GM18907 (cell line): Measurements from ENCODE around the gene ZNF219.

Experiments
- ATAC-seq: cut with Tn5 transposase; IDR thresholded peaks from one replicate; pipeline ENCODE4 v1.9.1; 2021; ENCODE audit warnings: mild to moderate bottlenecking, moderate library complexity; ENCODE audit not compliant: unreplicated experiment

ZNF219 gene

GRCh38 chr14:21098076-21098891 lies at the start of gene ZNF219:
Gene ZNF219, minus strand, starts transcription at chr14:21098655. Its CDS starts 5,064 bp downstream, at chr14:21093591.
- ATAC-seq = no peak

DNA sequence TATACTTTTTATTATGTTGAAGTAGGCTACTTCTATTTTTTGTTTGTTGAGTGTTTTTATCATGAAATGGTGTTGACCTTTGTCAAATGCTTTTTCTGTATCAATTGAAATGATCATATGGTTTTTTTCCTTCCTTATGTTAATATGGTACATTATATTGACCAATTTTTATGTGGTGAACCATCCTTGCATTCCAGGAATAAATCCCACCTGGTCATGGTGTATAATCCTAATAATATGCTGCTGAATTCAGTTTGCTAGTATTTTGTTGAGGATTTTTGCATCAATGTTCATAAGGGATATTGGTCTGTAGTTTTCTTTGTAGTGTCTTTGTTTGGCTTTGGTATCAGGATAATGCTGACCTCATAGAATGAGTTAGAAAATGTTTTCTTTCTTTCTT lies 47.0 kb upstream of the ZNF219 start:
- no peak for ATAC-seq

GRCh38 chr14:21142357-21142756 lies 43.9 kb upstream of the ZNF219 start:
- ATAC-seq = no peak

GRCh38 chr14:21136024-21136423 lies 37.6 kb upstream of the ZNF219 start:
- no peak for ATAC-seq

- ATAC-seq = no peak
These were observed 35.4 kb upstream of the ZNF219 start for GRCh38 chr14:21133901-21134300.

DNA sequence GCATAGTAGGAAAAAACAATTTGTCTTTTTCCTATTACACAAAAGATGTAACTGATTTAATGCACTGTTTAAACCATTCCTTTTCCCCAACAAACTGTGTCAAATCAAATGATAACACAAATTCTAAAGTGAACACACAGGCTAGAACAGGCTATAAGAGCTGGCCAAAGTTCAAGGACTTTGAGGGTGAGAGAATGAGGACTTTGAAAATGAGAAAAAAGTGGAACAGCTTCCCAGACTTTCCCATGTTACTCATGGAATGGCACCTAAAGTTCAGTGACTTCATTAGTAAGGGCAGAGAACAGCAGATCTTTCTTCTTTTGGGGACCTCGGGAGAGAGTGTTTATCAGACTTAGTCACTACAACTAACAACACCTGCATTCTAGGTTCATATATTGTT lies 25.0 kb upstream of the ZNF219 start:
- no peak for ATAC-seq

- ATAC-seq = no peak
These were observed 22.7 kb upstream of the ZNF219 start for GRCh38 chr14:21121122-21121521.

GRCh38 chr14:21120686-21121085 lies 22.2 kb upstream of the ZNF219 start:
- ATAC-seq = no peak

DNA sequence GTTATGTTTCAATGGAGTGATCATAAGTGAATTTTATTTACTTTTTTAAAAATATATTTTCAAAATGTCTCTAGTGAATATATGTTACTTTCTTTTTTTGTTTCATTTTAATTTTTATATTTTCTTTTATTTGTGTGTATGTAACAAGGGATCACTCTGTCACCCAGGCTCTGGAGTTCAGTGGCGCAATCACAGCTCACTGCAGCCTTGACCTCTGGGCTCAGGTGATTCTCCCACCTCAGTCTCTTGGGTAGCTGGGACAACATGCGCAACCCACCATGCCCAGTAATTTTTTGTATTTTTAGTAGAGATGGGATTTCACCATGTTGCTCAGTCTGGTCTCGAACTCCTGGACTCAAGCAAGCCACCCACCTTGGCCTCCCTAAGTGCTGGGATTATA lies 20.5 kb upstream of the ZNF219 start:
- no peak for ATAC-seq

DNA sequence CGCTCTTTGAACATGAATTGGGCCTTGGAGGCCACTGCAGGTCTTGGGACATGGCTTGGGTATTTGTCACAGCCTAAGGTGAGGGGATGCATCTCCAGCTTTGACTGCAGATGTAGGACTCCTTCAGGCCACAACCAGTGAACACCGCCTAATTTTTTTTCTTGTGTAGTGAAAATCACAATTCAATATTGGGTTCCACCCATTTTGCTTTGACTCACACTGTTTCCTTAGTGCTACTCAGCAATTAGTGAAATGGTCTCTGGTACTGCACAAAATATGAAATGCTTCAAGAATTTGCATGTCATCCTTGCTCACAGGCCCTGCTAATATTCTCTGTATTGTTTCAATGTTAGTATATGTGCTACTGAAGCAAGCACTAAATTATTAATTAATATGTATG lies 14.9 kb upstream of the ZNF219 start:
- ATAC-seq = no peak

DNA sequence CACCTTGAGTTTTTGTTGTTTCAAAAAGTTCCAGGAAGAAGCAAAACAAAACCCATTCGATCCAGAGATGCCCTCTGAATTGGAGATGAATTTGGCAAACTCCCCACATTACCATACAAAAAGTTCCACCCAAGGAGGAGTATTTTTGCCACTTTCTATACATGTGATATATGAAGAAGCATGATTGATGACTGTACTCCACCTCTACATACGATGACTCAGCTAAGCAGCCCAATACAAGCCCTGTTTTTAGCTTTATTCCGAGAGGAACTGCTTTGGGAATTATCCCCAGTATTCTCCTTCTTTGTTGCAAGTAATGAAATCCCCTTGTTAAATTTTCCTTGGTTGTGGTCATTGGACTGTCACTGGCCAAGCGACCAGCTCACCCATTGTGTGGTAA lies 13.8 kb upstream of the ZNF219 start:
- no peak for ATAC-seq

DNA sequence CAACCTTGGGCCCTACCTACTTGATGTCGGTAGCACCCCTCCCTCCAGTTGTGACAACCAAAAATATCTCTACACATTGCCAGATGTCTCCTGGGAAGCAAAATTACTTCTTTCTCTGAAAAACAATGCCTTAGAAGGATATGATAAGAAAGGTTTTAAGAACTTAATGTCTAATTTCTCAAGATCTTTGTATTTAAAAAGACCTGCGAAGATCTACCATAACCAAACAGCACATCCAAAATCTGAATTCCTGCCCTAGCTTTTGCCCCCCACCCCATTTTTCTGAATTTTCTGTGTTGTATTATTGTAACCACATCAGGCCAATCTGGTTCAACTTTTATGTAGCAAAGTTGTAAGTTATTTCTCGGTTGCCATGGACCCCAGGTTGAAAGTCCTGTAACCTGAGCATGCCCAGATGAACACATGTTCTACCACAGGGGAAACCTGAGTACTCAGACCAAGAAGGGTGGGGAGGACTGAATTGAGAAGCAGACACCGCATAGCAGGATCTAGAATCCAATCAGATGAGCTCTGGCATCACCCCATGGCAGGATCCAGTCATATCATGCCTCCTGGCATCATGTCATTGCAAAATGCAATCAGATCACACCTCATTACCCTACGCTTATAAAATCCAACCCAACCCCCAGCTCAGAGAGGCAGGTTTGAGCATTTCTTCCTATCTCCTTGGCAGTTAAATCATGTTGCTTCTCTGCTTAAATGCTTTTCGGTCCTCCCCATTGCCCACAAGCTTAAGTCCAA lies 11.1 kb upstream of the ZNF219 start:
- peak; percentile 52 for ATAC-seq

- no peak for ATAC-seq
These were observed 10.3 kb upstream of the ZNF219 start for GRCh38 chr14:21108791-21109190.

DNA sequence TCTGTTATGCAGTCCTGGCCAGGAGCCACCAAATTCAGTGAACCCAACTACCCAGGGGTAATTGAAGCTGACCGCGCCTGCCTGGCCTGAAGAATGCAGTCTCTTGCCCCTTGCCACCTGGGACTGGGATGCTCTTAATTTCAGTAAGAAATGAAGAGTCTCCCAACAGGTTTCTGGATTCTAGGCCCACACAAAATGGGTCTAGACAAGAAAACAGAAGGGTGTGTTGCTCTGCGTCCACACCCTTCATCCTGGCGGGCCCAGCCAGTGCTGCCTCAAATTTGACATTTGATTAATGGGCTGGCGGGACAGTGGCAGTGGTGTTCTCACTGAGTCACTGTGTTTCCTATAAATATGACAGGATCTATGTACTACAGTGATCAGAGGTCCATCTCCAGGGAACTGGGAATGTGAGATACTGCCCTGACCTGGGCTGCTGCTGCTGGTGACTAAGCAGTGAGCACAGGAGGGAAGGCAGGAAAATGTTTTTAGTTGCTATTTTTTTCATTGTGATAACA lies 8.9 kb upstream of the ZNF219 start:
- ATAC-seq = no peak

- no peak for ATAC-seq
These were observed 8.2 kb upstream of the ZNF219 start for GRCh38 chr14:21106498-21107282.

DNA sequence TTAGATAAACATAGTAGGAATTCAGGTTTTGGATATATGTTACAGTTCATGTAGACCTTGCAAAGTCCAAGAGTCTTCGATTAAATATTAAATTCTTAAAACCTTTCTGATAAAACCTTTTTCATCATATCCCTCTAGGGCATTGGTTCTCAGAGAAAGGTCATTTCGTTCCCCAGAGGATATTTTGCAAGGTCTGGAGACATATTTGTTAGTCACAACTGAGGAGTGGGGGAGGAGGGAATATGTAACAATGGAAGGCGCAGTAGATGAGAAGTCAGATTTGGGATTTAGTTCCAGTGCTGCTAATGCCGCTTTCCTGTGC lies 7.7 kb upstream of the ZNF219 start:
- ATAC-seq = no peak

- ATAC-seq = no peak
These were observed 6.6 kb upstream of the ZNF219 start for GRCh38 chr14:21105095-21105494.

DNA sequence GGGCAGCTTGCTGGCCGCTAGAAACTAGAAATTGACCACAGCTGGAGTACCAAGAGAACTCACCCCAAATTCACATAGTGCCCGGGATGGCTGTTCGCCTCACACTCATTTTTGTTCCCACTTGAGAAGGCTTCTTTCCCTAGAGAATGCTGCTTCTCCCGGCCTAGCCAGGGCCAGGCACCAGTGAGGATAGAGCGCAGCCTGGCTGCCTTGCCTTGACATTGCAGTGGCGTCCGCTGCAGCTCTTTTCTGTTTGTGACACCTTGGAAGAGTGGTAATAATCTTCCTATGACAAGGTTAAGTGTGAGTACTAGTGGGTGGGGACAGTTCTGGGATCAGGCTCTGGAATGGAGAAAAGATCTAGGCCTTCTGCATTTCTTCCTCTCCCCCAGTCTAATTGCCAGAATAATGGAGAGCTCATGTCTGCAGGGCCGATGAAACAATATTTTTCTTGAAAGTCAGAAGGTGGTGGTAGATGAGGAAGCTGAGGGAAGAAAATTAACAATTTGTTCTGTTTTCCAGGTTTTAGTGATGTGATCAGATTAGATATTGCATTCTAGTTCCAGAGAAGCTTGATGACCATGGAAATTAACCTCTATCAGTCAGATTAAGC lies 6.1 kb upstream of the ZNF219 start:
- ATAC-seq = peak; percentile 47

DNA sequence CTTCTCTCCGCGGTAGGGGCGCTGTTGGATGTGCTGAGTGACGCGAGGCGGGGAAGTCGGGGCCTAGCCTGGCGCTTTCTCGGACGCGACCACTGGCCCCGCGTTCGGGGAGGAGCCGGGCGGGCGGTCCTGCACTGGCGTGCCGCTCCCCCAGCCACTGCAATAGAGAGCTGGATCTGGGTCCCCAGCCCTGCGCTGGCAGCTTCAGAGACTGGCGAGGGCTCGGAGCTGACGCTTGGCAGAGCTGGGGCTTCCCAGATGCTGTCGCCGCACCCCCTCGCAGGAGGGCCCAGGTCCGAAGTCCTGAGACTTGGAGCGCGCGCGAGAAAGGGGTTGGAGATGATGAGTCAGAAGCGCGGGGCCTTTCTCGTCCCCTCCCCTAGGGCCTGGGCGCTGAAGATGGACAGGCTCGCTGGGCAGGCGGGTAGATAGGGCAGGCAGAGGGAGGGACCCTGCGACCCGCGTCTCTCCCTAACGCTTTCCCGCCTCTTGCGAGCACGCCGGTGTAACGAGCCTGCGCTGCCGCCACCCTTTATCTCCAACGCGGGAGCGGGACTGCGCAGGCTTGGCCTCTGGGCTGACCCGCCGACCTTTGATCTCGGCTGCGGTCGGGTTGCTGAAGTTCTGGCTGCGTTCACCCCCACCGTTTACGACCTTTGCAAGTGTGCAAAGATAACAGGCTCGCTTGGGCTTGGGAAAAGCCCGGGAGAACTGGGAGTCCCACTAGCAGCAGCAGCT lies 5.4 kb upstream of the ZNF219 start:
- peak; percentile 94 for ATAC-seq

DNA sequence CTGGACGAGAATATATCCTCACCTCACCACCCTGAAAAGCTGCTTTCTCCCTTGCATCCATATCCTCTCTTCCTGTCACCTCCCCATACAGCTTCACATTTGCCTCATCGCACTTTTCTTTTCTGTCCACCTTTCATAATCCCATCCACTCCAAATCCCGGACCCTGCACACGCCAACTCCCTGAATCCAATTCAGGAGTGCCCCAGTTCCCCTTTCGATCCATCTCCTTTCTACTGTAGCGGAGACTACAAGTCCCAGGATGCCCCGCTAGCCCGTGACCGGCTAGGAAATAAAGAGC lies 4.9 kb upstream of the ZNF219 start:
- no peak for ATAC-seq
